Fibroblast of lung (primary cell): ENCODE data around the gene NEK11. TPM values are rescaled to one million over a fixed set of nuclear protein-coding genes. Genes with fewer than 3 reads are reported as not detected.

ENCODE experiments used
- DNase-seq, 2 donors: peaks; one replicate each; pipeline versions ENCODE4 v3.0.0 to v3.0.0-alpha.2; 2010; ENCODE audit warnings: low read depth in 2 of 2
- H2AFZ ChIP-seq: 2 replicates; pipeline ENCODE4 v1.5.1; 2012; ENCODE audit warnings: low read length, control low read depth, inconsistent platforms
- H3K27ac ChIP-seq: 2 replicates; pipeline ENCODE4 v1.5.1; 2011; ENCODE audit warnings: low read length, control low read depth; ENCODE audit not compliant: insufficient read depth
- H3K27me3 ChIP-seq: 2 replicates; pipeline ENCODE4 v1.5.1; 2011; ENCODE audit warnings: mild to moderate bottlenecking, low read length; ENCODE audit not compliant: control insufficient read depth, insufficient read depth
- H3K36me3 ChIP-seq: 2 replicates; pipeline ENCODE4 v1.5.1; 2011; ENCODE audit warnings: low read length; ENCODE audit not compliant: control insufficient read depth, insufficient read depth
- H3K4me1 ChIP-seq: 2 replicates; pipeline ENCODE4 v1.5.1; 2011; ENCODE audit warnings: low read length; ENCODE audit not compliant: control insufficient read depth, insufficient read depth; ENCODE audit errors: extremely low read depth
- H3K4me2 ChIP-seq: 2 replicates; pipeline ENCODE4 v1.5.1; 2011; ENCODE audit warnings: low read length, control low read depth; ENCODE audit not compliant: insufficient read depth; ENCODE audit errors: extremely low read depth
- H3K4me3 ChIP-seq, 4 experiments: fragments of 200-600 bp in 1 of 4; sonication (generic) in 1 of 4; replicated peaks in 1 of 4; 2 replicates each; pipeline ENCODE4 v1.5.1; 2011 to 2016; ENCODE audit warnings: low read length in 4 of 4, low read depth in 3 of 4, mild to moderate bottlenecking in 3 of 4, control low read depth in 2 of 4, inconsistent platforms in 1 of 4, mixed read lengths in 1 of 4; ENCODE audit not compliant: insufficient read depth in 1 of 4; ENCODE audit errors: control extremely low read depth in 1 of 4
- H3K79me2 ChIP-seq: 2 replicates; pipeline ENCODE4 v1.5.1; 2012; ENCODE audit warnings: mild to moderate bottlenecking, low read length, inconsistent platforms; ENCODE audit not compliant: control insufficient read depth, insufficient read depth
- H3K9ac ChIP-seq: 2 replicates; pipeline ENCODE4 v1.5.1; 2011; ENCODE audit warnings: mild to moderate bottlenecking, low read length, control low read depth; ENCODE audit not compliant: insufficient read depth
- H3K9me3 ChIP-seq: 2 replicates; pipeline ENCODE4 v1.5.1; 2012; ENCODE audit warnings: low read depth, low read length; ENCODE audit not compliant: control insufficient read depth, insufficient read depth
- H4K20me1 ChIP-seq: 2 replicates; pipeline ENCODE4 v1.5.1; 2011; ENCODE audit warnings: low read length; ENCODE audit not compliant: control insufficient read depth, insufficient read depth; ENCODE audit errors: extremely low read depth
- EZH2 ChIP-seq: IDR thresholded peaks from 2 replicates; pipeline ENCODE4 v1.5.1; 2012; ENCODE audit warnings: low read length, control low read depth, mild to moderate bottlenecking; ENCODE audit errors: missing control alignments
- polyA plus RNA-seq, 2 donors: library from polyadenylated mRNA; depleted of rRNA in 1 of 2; stranded (reverse) in 1 of 2; unstranded in 1 of 2; fragments of >200 nt; gene quantifications; 2 replicates each; pipeline ENCODE4 v1.2.1, GENCODE V29; 2011 to 2012; ENCODE audit warnings: missing spikeins in 1 of 2
- total RNA-seq: library from RNA; depleted of rRNA; stranded (reverse); fragments of >200 nt; gene quantifications from 2 replicates; pipeline ENCODE4 v1.2.1, GENCODE V29; 2014
- TF ChIP-seq, protein P1 (sequence below), 2 donors: IDR thresholded peaks in 1 of 2; conservative IDR thresholded peaks in 1 of 2; 1 replicate in 1 of 2; 2 replicates in 1 of 2; pipeline ENCODE4 v1.5.1; 2011 to 2012; ENCODE audit warnings: low read length in 2 of 2, control low read depth in 1 of 2, inconsistent platforms in 1 of 2, low read depth in 1 of 2, mild to moderate bottlenecking in 1 of 2

NEK11 gene
- total and polyA plus RNA-seq, 2 donors (not counting 1 experiment from before 2014, with no cell fraction given), result 4.3 to 13.0 TPM

GRCh38 chr3:131031660-131032059, 5.0 kb downstream of the NEK11 start:
- Histone ChIP-seq H3K36me3 (no peaks in the 10 kb centered on the region), H3K9me3 (no peaks in the 10 kb centered on the region), H3K79me2 (no peaks in the 10 kb centered on the region), H3K4me1 (peaks cover 3% of the 10 kb centered on the region), H3K4me3 (no peak overlapping the region), H4K20me1 (no peaks in the 10 kb centered on the region), H3K27me3 (no peaks in the 10 kb centered on the region), H3K9ac (no peak overlapping the region), H2AFZ (no peak overlapping the region), H3K27ac (no peak overlapping the region), H3K4me2 (no peak overlapping the region)
- TF ChIP-seq, protein P1, sequence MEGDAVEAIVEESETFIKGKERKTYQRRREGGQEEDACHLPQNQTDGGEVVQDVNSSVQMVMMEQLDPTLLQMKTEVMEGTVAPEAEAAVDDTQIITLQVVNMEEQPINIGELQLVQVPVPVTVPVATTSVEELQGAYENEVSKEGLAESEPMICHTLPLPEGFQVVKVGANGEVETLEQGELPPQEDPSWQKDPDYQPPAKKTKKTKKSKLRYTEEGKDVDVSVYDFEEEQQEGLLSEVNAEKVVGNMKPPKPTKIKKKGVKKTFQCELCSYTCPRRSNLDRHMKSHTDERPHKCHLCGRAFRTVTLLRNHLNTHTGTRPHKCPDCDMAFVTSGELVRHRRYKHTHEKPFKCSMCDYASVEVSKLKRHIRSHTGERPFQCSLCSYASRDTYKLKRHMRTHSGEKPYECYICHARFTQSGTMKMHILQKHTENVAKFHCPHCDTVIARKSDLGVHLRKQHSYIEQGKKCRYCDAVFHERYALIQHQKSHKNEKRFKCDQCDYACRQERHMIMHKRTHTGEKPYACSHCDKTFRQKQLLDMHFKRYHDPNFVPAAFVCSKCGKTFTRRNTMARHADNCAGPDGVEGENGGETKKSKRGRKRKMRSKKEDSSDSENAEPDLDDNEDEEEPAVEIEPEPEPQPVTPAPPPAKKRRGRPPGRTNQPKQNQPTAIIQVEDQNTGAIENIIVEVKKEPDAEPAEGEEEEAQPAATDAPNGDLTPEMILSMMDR (conservative IDR thresholded peaks at IDR 0.05 in 1 of 2, IDR thresholded peaks at IDR 0.05 in 1 of 2; ENCODE audit: low read depth in 1 of 2, low read length in 2 of 2), result no peak
- no peak for TF ChIP-seq EZH2
- DNase-seq, result peak in 1 of 2 donors; percentile 18

DNA sequence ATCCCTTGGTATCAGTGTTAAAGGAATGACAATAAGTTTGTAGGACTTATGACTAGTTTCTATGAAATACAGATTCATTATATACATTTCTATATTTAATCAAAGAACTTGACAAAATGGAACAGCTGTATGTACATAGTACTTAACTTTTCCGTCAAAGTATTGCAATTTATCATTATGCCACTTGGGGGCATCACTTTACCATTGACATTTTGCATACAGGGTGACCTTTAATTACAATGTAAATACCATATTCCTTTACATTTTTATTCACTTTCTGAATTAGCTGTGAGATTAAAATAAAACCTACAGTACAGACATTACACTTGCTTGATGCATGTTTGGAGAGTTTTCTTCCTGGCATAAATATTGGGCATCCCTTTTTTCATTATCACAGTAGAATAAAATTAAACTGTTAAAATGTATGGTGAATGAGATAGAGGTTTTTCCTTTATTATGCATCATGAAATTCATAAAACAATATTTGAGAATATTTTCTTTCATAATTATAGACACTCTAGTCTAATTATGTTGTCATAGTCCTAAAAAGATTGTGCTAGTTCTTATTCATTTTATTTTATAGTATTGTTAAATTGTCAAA, 6.9 kb downstream of the NEK11 start:
- H3K79me2 ChIP-seq, result no peaks in the 10 kb centered on the region
- no peaks in the 10 kb centered on the region for H4K20me1 ChIP-seq
- H3K27me3 ChIP-seq, result no peaks in the 10 kb centered on the region
- DNase-seq, result peak; percentile 27 to 72
- H3K9me3 ChIP-seq, result no peaks in the 10 kb centered on the region
- no peak overlapping the region for H3K4me3 ChIP-seq
- no peak for TF ChIP-seq EZH2
- TF ChIP-seq, protein P1 (conservative IDR thresholded peaks at IDR 0.05 in 1 of 2, IDR thresholded peaks at IDR 0.05 in 1 of 2; ENCODE audit: low read depth in 1 of 2, low read length in 2 of 2), result peak; percentile 28 to 48
- peaks cover 6% of the 10 kb centered on the region for H3K4me1 ChIP-seq
- H3K9ac ChIP-seq, result no peak overlapping the region
- no peaks in the 10 kb centered on the region for H3K36me3 ChIP-seq
- no peak overlapping the region for H3K4me2 ChIP-seq
- H2AFZ ChIP-seq, result no peak overlapping the region
- H3K27ac ChIP-seq, result no peak overlapping the region

DNA sequence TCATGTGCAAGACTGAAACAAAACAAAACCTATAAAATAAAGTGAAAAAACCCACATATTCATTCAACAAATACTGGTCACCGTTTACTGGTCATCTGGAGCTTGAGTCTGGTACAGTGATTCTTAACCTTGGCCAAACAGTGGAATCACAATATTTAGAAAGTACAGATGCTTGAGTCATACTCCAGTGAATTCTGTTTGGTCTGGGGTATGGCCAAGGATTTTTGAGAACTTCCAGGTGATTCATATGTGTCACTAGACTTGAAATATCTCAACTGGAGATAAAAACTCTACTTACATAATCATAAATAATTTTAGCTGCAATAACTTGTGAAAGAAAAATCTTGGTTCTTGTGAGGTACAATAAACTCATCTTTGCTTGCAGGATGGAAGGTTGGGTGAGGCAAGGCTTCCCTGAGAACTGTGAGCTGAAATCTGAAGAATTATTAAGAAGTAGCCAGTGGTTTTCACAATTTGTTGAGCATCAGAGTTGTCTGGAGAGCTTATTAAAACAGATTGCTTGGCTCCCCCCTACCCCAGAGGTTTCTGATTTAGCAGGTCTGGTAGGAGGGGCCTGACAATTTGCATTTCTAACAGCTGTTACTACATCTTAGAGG, 9.6 kb downstream of the NEK11 start:
- Histone ChIP-seq H3K27ac (no peak overlapping the region), H2AFZ (no peak overlapping the region), H3K4me2 (peak overlapping the region; percentile 19), H3K36me3 (no peaks in the 10 kb centered on the region), H4K20me1 (no peaks in the 10 kb centered on the region), H3K79me2 (no peaks in the 10 kb centered on the region), H3K4me1 (peaks cover 6% of the 10 kb centered on the region), H3K4me3 (no peak overlapping the region), H3K27me3 (no peaks in the 10 kb centered on the region), H3K9ac (no peak overlapping the region), H3K9me3 (no peaks in the 10 kb centered on the region)
- DNase-seq, result peak; percentile 70 to 89
- TF ChIP-seq, protein P1 (conservative IDR thresholded peaks at IDR 0.05 in 1 of 2, IDR thresholded peaks at IDR 0.05 in 1 of 2; ENCODE audit: low read depth in 1 of 2, low read length in 2 of 2), result no peak
- TF ChIP-seq EZH2, result no peak
